Glutamatergic neuron (in vitro differentiated cells): ENCODE measurements around the gene DST. TPM values are rescaled to one million over a fixed set of nuclear protein-coding genes. Genes with fewer than 3 reads are reported as not detected.
A peak's percentile ranks its signal among the peaks of the same experiment; 100 is the strongest.

Experiments used
- DNase-seq: peaks from one replicate; pipeline ENCODE4 v3.0.0; 2022
- H3K27ac Mint-ChIP-seq: one replicate; pipeline ENCODE4 v1.8.0; 2020; ENCODE audit warnings: mild to moderate bottlenecking, mixed read lengths, inconsistent platforms; ENCODE audit not compliant: unreplicated experiment
- H3K27me3 Mint-ChIP-seq: one replicate; pipeline ENCODE4 v1.8.0; 2020; ENCODE audit warnings: mild to moderate bottlenecking, moderate library complexity, mixed read lengths, inconsistent platforms; ENCODE audit not compliant: unreplicated experiment
- H3K36me3 Mint-ChIP-seq: one replicate; pipeline ENCODE4 v1.8.0; 2020; ENCODE audit warnings: mild to moderate bottlenecking, mixed read lengths, inconsistent platforms; ENCODE audit not compliant: unreplicated experiment
- H3K4me1 Mint-ChIP-seq: one replicate; pipeline ENCODE4 v1.8.0; 2020; ENCODE audit warnings: mild to moderate bottlenecking, low read depth, mixed read lengths, inconsistent platforms; ENCODE audit not compliant: unreplicated experiment
- H3K4me3 Mint-ChIP-seq: one replicate; pipeline ENCODE4 v1.8.0; 2020; ENCODE audit warnings: mild to moderate bottlenecking, mixed read lengths, inconsistent platforms; ENCODE audit not compliant: unreplicated experiment
- H3K9me3 Mint-ChIP-seq: one replicate; pipeline ENCODE4 v1.8.0; 2020; ENCODE audit warnings: mild to moderate bottlenecking, moderate library complexity, mixed read lengths, inconsistent platforms; ENCODE audit not compliant: unreplicated experiment
- total RNA-seq: library from RNA; stranded (reverse); fragmentation: NEBNext Ultra II Directional; extraction: Animal tissue kit (Norgen Biotek cat#: 25700); gene quantifications from one replicate; pipeline ENCODE4 v1.2.1, GENCODE V29; 2021; ENCODE audit not compliant: unreplicated experiment
- TF ChIP-seq, protein P1 (sequence below): fragments of 200-600 bp; sonication (generic); IDR thresholded peaks from one replicate; pipeline ENCODE4 v1.5.0; 2021; ENCODE audit not compliant: partially characterized antibody, unreplicated experiment

The DST gene
- total RNA-seq, 1 donor from 2014 or later = 981 TPM

DNA sequence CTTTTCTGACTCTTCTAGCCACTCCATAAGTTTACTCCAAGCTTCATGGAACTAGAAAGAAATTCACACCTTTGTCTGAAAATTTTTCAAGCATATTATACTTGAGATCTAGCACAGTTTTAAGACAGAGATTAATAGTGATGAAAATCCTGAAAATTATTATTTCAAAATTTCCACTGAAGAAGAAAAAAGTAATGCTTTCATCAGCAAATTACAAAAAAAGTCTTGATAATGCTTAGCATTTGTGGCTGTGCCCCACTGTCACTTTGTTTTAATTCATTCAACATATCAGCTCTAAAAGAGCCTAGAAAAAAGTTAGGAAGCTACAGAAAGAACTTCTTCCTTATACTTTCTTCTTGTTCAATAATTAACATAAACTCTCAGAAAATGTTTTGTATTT lies 153.1 kb downstream of the DST start:
- Mint-ChIP-seq H3K4me1 (peaks cover 2% of the 10 kb centered on the region), H3K36me3 (peaks cover 6% of the 10 kb centered on the region), H3K27me3 (peaks cover 8% of the 10 kb centered on the region)

DNA sequence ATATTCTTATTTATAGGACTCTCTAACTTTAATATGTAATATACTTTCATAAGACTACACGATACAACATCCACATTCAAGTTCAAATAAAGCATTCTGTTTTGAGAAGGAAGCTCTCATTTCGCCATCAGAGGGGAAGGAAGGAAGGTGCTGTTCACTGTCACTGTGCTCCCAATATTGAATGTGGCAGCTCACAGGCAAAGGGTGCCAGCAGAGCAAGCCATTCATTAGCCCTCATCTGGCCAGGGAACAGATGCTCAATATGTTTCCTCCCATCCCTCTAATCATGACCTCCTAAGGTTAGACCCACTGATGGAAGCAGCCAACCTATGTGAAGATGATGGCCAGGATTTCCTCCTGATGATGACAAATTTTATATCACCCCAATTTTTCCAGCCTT lies 154.4 kb downstream of the DST start:
- Mint-ChIP-seq H3K4me1 (peaks cover 2% of the 10 kb centered on the region), H3K9me3 (peaks cover 10% of the 10 kb centered on the region), H3K27ac (peak overlapping the region; percentile 59), H3K36me3 (peaks cover 6% of the 10 kb centered on the region), H3K27me3 (peaks cover 8% of the 10 kb centered on the region), H3K4me3 (peak overlapping the region; percentile 30)
- no peak for DNase-seq
- TF ChIP-seq, protein P1, sequence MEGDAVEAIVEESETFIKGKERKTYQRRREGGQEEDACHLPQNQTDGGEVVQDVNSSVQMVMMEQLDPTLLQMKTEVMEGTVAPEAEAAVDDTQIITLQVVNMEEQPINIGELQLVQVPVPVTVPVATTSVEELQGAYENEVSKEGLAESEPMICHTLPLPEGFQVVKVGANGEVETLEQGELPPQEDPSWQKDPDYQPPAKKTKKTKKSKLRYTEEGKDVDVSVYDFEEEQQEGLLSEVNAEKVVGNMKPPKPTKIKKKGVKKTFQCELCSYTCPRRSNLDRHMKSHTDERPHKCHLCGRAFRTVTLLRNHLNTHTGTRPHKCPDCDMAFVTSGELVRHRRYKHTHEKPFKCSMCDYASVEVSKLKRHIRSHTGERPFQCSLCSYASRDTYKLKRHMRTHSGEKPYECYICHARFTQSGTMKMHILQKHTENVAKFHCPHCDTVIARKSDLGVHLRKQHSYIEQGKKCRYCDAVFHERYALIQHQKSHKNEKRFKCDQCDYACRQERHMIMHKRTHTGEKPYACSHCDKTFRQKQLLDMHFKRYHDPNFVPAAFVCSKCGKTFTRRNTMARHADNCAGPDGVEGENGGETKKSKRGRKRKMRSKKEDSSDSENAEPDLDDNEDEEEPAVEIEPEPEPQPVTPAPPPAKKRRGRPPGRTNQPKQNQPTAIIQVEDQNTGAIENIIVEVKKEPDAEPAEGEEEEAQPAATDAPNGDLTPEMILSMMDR = no peak

More for the DNA sequence above, 153.1 kb downstream of the DST start:
- Mint-ChIP-seq H3K27ac (no peak overlapping the region), H3K9me3 (peaks cover 10% of the 10 kb centered on the region), H3K4me3 (no peak overlapping the region)
- TF ChIP-seq, protein P1 = no peak
- DNase-seq = no peak

DNA sequence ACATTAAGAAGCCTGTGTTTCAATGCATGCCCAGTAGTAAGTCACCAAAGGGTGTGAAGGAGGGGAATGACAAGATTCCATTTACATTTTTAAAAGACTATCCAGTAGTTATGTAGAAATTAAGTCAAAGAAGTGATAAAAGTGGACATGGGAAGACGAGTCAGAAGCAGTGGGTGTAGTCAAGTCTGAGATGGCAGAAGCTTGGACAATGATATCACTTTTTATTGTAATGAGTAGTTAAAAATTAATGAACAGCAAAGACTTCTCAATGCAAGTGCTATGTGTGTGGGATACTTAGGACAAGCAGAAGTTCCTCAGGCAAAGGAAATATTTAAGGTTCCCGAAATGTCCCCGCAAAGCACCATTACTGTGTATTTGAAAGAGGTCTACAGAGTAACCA lies 156.0 kb downstream of the DST start:
- TF ChIP-seq, protein P1 = no peak
- H3K4me3 Mint-ChIP-seq = no peak overlapping the region
- H3K9me3 Mint-ChIP-seq = peaks cover 12% of the 10 kb centered on the region
- peak overlapping the region; percentile 44 for H3K27ac Mint-ChIP-seq
- peaks cover 6% of the 10 kb centered on the region for H3K36me3 Mint-ChIP-seq
- peaks cover 2% of the 10 kb centered on the region for H3K4me1 Mint-ChIP-seq
- H3K27me3 Mint-ChIP-seq = peaks cover 7% of the 10 kb centered on the region
- no peak for DNase-seq

DNA sequence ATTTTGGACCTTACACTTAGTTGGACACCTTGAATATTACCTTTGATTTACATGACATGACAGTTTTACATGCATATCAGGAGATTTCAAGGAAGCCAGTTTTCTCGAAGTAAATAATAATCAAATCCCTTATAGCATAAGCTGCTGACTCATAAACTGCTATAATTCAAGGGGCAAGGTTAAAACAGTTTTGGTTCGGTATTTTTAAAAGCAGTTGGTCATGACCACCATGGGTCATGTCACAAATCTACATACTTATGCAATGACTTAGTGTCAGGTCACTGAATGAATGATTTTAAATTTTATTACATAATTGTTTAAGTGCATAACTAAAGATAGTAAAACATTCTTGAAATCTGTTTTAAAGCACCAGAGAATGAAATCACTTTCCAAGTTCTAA lies 158.0 kb downstream of the DST start:
- TF ChIP-seq, protein P1 = no peak
- Mint-ChIP-seq H3K27me3 (peaks cover 7% of the 10 kb centered on the region), H3K4me1 (peaks cover 2% of the 10 kb centered on the region), H3K4me3 (no peak overlapping the region), H3K9me3 (peaks cover 9% of the 10 kb centered on the region), H3K36me3 (peaks cover 14% of the 10 kb centered on the region), H3K27ac (no peak overlapping the region)
- no peak for DNase-seq

DNA sequence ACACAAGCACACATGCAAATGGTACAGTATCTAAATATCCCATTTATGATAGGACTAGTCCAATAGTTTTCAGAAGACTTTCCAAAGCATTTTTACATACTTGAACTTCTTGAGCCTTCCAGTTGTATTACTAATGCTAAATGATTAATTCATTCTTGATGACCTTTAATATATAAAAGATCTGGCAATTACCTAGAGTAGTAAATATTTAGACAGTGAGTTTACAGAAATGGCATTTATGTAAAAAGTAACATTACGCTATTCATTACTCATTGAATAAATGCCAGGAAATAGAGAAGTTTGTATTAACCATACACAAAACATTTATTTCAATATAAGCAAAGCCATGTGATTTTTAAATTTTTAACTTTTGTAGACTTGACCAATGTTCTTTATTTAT lies 158.8 kb downstream of the DST start:
- Mint-ChIP-seq H3K27ac (no peak overlapping the region), H3K4me3 (no peak overlapping the region), H3K36me3 (peaks cover 18% of the 10 kb centered on the region), H3K9me3 (peaks cover 9% of the 10 kb centered on the region), H3K27me3 (peaks cover 10% of the 10 kb centered on the region), H3K4me1 (peaks cover 2% of the 10 kb centered on the region)
- TF ChIP-seq, protein P1 = no peak
- no peak for DNase-seq
